ENCODE measurements around the gene SUDS3. TPM values are rescaled to one million over a fixed set of nuclear protein-coding genes. Genes with fewer than 3 reads are reported as not detected.

The SUDS3 gene
- total and polyA plus RNA-seq, 2 donors (not counting 1 experiment from before 2014, with no cell fraction given) = 12.1 to 53.9 TPM

GRCh38 chr12:118373616-118374015, 2.7 kb upstream of the SUDS3 start:
- H3K4me3 Mint-ChIP-seq = peak overlapping the region; percentile 84
- 82% methylated on average over 3 of the region's 5 CpGs for WGBS (ENCODE audit: insufficient coverage)
- POLR2A ChIA-PET = interaction anchor here (1.1 to 1.6 kb wide), 3 partner anchors 66 to 238 kb away, joined by 4 to 7 read pairs (median 7); partner anchors contain the start of gene PEBP1
- H3K9me3 Mint-ChIP-seq (ENCODE audit: insufficient read depth) = no peaks in the 10 kb centered on the region
- no peaks in the 10 kb centered on the region for H3K36me3 ChIP-seq (replicated peaks in 1 of 2; ENCODE audit: control extremely low read depth in 1 of 2, control insufficient read depth in 1 of 2, extremely low read depth in 1 of 2, insufficient read depth in 2 of 2, low read length in 1 of 2)
- CTCF ChIA-PET = interaction anchor here (0.6 to 7.8 kb wide), 7 partner anchors 13 to 252 kb away, joined by 3 to 221 read pairs (median 4); no protein-coding TSS in a partner anchor
- H3K27ac Mint-ChIP-seq = peak overlapping the region; percentile 81
- H3K79me2 ChIP-seq (ENCODE audit: control insufficient read depth, insufficient read depth, low read length) = peaks cover 76% of the 10 kb centered on the region
- H3K4me2 ChIP-seq (replicated peaks; ENCODE audit: low read depth, low read length, poor library complexity, severe bottlenecking) = peak overlapping the region; percentile 87
- H3K9ac ChIP-seq (ENCODE audit: low read length) = peak overlapping the region; percentile 91
- no peak for ATAC-seq (ENCODE audit: low read depth)
- no peaks in the 10 kb centered on the region for H3K27me3 Mint-ChIP-seq
- H3K9me3 ChIP-seq (ENCODE audit: control extremely low read depth in 1 of 3, control insufficient read depth in 2 of 3, insufficient read depth in 1 of 3, low read length in 2 of 3) = no peaks in the 10 kb centered on the region
- no peaks in the 10 kb centered on the region for H3K27me3 ChIP-seq (replicated peaks in 1 of 4; ENCODE audit: control extremely low read depth in 1 of 4, control insufficient read depth in 3 of 4, insufficient read depth in 4 of 4, low read length in 3 of 4)
- peak overlapping the region; percentile 78 for H2AFZ ChIP-seq (ENCODE audit: insufficient read depth, low read depth, low read length, poor library complexity, severe bottlenecking)
- peaks cover 26% of the 10 kb centered on the region for H4K20me1 ChIP-seq (ENCODE audit: control insufficient read depth, insufficient read depth, low read length, poor library complexity, severe bottlenecking)
- H3K4me1 Mint-ChIP-seq = peaks cover 52% of the 10 kb centered on the region
- TF ChIP-seq EZH2 (IDR thresholded peaks at IDR 0.05; ENCODE audit: borderline replicate concordance, insufficient read depth, low read depth, low read length, poor library complexity, severe bottlenecking) = no peak
- TF ChIP-seq CTCF (IDR thresholded peaks at IDR 0.05) = no peak
- no peak for DNase-seq
- intact Hi-C loops (cut with micrococcal nuclease) = loop anchor here (1.0 to 5.0 kb wide), 2 partner anchors 14 to 71 kb away; no protein-coding TSS in a partner anchor
- peak overlapping the region; percentile 63 to 96 (median 89) for H3K4me3 ChIP-seq (ENCODE audit: control extremely low read depth in 1 of 5, extremely low read depth in 1 of 5, insufficient read depth in 1 of 5, low read depth in 2 of 5, low read length in 4 of 5)
- peak overlapping the region; percentile 77 to 79 for H3K27ac ChIP-seq (ENCODE audit: low read length in 2 of 2)
- H3K4me1 ChIP-seq (ENCODE audit: control insufficient read depth in 2 of 2, insufficient read depth in 2 of 2, low read length in 2 of 2) = peaks cover 32 to 43% of the 10 kb centered on the region in 2 donors

GRCh38 chr12:118374126-118374725, 2.1 kb upstream of the SUDS3 start:
- Histone ChIP-seq H3K4me3 (ENCODE audit: control extremely low read depth in 1 of 5, extremely low read depth in 1 of 5, insufficient read depth in 1 of 5, low read depth in 2 of 5, low read length in 4 of 5) (no peak overlapping the region), H3K4me2 (replicated peaks; ENCODE audit: low read depth, low read length, poor library complexity, severe bottlenecking) (no peak overlapping the region), H3K9ac (ENCODE audit: low read length) (no peak overlapping the region), H3K79me2 (ENCODE audit: control insufficient read depth, insufficient read depth, low read length) (peaks cover 75% of the 10 kb centered on the region), H4K20me1 (ENCODE audit: control insufficient read depth, insufficient read depth, low read length, poor library complexity, severe bottlenecking) (peaks cover 26% of the 10 kb centered on the region), H3K36me3 (replicated peaks in 1 of 2; ENCODE audit: control extremely low read depth in 1 of 2, control insufficient read depth in 1 of 2, extremely low read depth in 1 of 2, insufficient read depth in 2 of 2, low read length in 1 of 2) (peaks cover 0 to under 1% of the 10 kb centered on the region in 2 experiments), H3K27ac (ENCODE audit: low read length in 2 of 2) (no peak overlapping the region), H3K9me3 (ENCODE audit: control extremely low read depth in 1 of 3, control insufficient read depth in 2 of 3, insufficient read depth in 1 of 3, low read length in 2 of 3) (no peaks in the 10 kb centered on the region), H2AFZ (ENCODE audit: insufficient read depth, low read depth, low read length, poor library complexity, severe bottlenecking) (no peak overlapping the region), H3K4me1 (ENCODE audit: control insufficient read depth in 2 of 2, insufficient read depth in 2 of 2, low read length in 2 of 2) (peaks cover 32 to 43% of the 10 kb centered on the region in 2 donors), H3K27me3 (replicated peaks in 1 of 4; ENCODE audit: control extremely low read depth in 1 of 4, control insufficient read depth in 3 of 4, insufficient read depth in 4 of 4, low read length in 3 of 4) (no peaks in the 10 kb centered on the region)
- intact Hi-C loops (cut with micrococcal nuclease) = loop anchor here (5.0 kb wide), 1 partner anchor 72 kb away; no protein-coding TSS in a partner anchor
- ChIA-PET CTCF (interaction anchor here (0.6 to 7.8 kb wide), 5 partner anchors 36 to 253 kb away, joined by 3 to 221 read pairs (median 4); no protein-coding TSS in a partner anchor), POLR2A (interaction anchor here (1.1 kb wide), 1 partner anchor 193 kb away, joined by 4 read pairs; no protein-coding TSS in a partner anchor)
- no peak for DNase-seq
- peak overlapping the region; percentile 84 for H3K4me3 Mint-ChIP-seq
- H3K27ac Mint-ChIP-seq = no peak overlapping the region
- WGBS (ENCODE audit: insufficient coverage) = 95% methylated on average over 9 of the region's 14 CpGs
- TF ChIP-seq EZH2 (IDR thresholded peaks at IDR 0.05; ENCODE audit: borderline replicate concordance, insufficient read depth, low read depth, low read length, poor library complexity, severe bottlenecking) (no peak), CTCF (IDR thresholded peaks at IDR 0.05) (no peak)
- H3K9me3 Mint-ChIP-seq (ENCODE audit: insufficient read depth) = no peaks in the 10 kb centered on the region
- ATAC-seq (ENCODE audit: low read depth) = no peak
- H3K4me1 Mint-ChIP-seq = peaks cover 51% of the 10 kb centered on the region
- H3K27me3 Mint-ChIP-seq = no peaks in the 10 kb centered on the region
